Measurements from ENCODE around the gene CAAP1.

CAAP1 gene

DNA sequence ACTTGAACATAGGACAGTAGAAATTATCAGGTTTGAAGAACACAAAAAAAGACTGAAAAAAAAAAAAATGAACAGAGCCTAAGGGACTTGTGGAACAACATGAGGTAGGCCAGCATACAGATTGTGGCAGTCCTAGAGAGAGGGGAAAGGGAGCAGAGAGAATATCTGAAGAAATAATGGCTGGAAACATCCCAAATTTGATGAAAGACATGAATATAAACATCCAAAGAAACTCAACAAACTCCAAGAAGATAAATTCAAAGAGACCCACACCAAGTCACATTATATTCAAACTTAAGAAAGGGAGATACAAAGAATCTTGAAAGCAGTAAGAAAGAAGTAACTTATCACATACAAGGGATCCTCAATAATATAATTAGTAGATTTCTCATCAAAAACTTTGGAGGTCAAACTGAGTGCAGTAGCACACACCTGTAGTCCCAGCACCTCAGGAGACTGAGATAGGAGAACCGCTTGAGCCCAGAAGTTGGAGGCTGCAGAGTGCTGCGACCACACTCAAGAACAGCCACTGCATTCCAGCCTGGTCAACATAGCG, 45.3 kb upstream of the CAAP1 start:
- Histone ChIP-seq H3K9me3 (ENCODE audit: control insufficient read depth, insufficient read depth, low read depth, low read length) (peaks cover 2% of the 10 kb centered on the region; the same call in 1 of the 2 replicates), H3K4me1 (ENCODE audit: control insufficient read depth, insufficient read depth, low read length) (peaks cover 8% of the 10 kb centered on the region; the same call in 1 of the 2 replicates), H3K4me3 (ENCODE audit: low read depth, low read length) (no peak overlapping the region), H3K36me3 (ENCODE audit: control insufficient read depth in 2 of 2, insufficient read depth in 1 of 2, low read length in 2 of 2) (no peaks in the 10 kb centered on the region; a peak in 2 of 3 replicates), H3K27ac (ENCODE audit: extremely low read depth, low read depth, low read length) (no peak overlapping the region)
- ChIA-PET POLR2A (no interaction called here), CTCF (no interaction called here)
- TF ChIP-seq SETDB1 (IDR thresholded peaks at IDR 0.05; ENCODE audit: insufficient read length, low read length), result peak; percentile 86
- peak; percentile 71; the same call in 1 of the 2 replicates for TF ChIP-seq TRIM28 (IDR thresholded peaks at IDR 0.05; ENCODE audit: borderline replicate concordance, low read length)
- TF ChIP-seq ZNF558 (tag by site-specific recombination; IDR thresholded peaks at IDR 0.05), result peak; percentile 99
- no peak for TF ChIP-seq ZNF530 (tag by site-specific recombination; IDR thresholded peaks at IDR 0.05; ENCODE audit: low read depth)
- TF ChIP-seq ZSCAN16 (tag by site-specific recombination; IDR thresholded peaks at IDR 0.05), result no peak
- TF ChIP-seq ZNF791 (tag by site-specific recombination; IDR thresholded peaks at IDR 0.05), result peak; percentile 94

DNA sequence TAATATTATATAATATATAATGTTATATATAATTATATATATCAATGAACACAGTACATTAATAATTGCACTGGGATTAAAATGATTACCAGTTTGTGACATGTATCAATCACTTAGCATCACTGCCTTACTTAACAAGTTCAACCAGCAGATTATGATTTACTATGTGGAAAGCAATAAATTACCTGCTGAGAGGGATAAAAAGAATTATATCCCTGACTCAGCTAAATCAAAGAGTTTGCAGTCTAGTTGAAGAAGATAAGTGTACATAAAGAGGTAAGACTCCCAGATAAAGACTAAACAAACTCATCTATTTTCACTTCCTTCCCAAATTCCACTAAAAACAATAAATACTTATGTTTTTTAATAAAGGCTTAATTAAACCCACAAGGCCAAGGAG, 43.2 kb upstream of the CAAP1 start:
- H3K4me1 ChIP-seq (ENCODE audit: control insufficient read depth, insufficient read depth, low read length), result peaks cover 8% of the 10 kb centered on the region; the same call in 1 of the 2 replicates
- CTCF ChIA-PET, result interaction anchor here (0.9 kb wide), 2 partner anchors 10 to 15 kb away, joined by 3 read pairs; no protein-coding TSS in a partner anchor
- no peak overlapping the region for H3K27ac ChIP-seq (ENCODE audit: extremely low read depth, low read depth, low read length)
- peaks cover 0 to 11% of the 10 kb centered on the region in 2 experiments for H3K36me3 ChIP-seq (ENCODE audit: control insufficient read depth in 2 of 2, insufficient read depth in 1 of 2, low read length in 2 of 2)
- H3K4me3 ChIP-seq (ENCODE audit: low read depth, low read length), result no peak overlapping the region
- H3K9me3 ChIP-seq (ENCODE audit: control insufficient read depth, insufficient read depth, low read depth, low read length), result peaks cover 2% of the 10 kb centered on the region; the same call in 1 of the 2 replicates
- POLR2A ChIA-PET, result interaction anchor here (2.5 kb wide), 1 partner anchor 11 kb away, joined by 8 read pairs; the partner anchor contains the start of gene PLAA
- no peak for TF ChIP-seq ZNF311 (tag by site-specific recombination; IDR thresholded peaks at IDR 0.05; ENCODE audit: borderline replicate concordance)
- TF ChIP-seq, protein P1, sequence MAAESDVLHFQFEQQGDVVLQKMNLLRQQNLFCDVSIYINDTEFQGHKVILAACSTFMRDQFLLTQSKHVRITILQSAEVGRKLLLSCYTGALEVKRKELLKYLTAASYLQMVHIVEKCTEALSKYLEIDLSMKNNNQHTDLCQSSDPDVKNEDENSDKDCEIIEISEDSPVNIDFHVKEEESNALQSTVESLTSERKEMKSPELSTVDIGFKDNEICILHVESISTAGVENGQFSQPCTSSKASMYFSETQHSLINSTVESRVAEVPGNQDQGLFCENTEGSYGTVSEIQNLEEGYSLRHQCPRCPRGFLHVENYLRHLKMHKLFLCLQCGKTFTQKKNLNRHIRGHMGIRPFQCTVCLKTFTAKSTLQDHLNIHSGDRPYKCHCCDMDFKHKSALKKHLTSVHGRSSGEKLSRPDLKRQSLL (tag by site-specific recombination; IDR thresholded peaks at IDR 0.05), result no peak
- peak; percentile 59; the same call in 1 of the 2 replicates for TF ChIP-seq TCF7L2 (IDR thresholded peaks at IDR 0.05; ENCODE audit: borderline replicate concordance, low read depth, low read length)
- TF ChIP-seq, protein P2, sequence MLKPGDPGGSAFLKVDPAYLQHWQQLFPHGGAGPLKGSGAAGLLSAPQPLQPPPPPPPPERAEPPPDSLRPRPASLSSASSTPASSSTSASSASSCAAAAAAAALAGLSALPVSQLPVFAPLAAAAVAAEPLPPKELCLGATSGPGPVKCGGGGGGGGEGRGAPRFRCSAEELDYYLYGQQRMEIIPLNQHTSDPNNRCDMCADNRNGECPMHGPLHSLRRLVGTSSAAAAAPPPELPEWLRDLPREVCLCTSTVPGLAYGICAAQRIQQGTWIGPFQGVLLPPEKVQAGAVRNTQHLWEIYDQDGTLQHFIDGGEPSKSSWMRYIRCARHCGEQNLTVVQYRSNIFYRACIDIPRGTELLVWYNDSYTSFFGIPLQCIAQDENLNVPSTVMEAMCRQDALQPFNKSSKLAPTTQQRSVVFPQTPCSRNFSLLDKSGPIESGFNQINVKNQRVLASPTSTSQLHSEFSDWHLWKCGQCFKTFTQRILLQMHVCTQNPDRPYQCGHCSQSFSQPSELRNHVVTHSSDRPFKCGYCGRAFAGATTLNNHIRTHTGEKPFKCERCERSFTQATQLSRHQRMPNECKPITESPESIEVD (tag by site-specific recombination; IDR thresholded peaks at IDR 0.05), result peak; percentile 20; the same call in 1 of the 2 replicates
- no peak for TF ChIP-seq ZNF544 (tag by site-specific recombination; IDR thresholded peaks at IDR 0.05)

DNA sequence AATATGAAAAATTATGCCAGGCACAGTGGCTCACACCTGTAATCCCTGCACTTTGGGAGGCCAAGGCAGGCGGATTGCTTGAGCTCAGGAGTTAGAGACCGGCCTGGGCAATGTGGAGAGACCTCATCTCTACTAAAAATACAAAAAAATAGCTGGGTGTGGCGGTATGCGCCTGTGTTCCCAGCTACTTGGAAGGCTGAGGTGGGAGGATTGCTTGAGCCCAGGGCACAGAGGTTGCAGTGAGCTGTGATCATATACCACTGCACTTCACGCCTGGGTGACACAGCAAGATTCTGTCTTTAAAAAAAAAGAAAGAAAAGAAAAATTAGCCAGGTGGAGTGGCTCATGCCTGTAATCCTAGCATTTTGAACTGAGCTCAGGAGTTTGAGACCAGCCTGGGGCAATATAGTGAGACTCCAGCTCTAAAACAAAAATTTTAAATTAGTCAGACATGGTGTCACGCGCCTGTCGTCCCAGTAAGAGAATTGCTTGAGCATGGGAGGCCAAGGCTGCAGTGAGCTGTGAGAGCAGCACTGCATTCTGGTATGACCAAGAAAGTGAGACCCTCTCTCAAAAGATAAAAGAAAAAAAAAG, 36.4 kb upstream of the CAAP1 start:
- TF ChIP-seq ZNF548 (tag by site-specific recombination; IDR thresholded peaks at IDR 0.05) (no peak), ZNF571 (tag by site-specific recombination; IDR thresholded peaks at IDR 0.05) (no peak), ZNF175 (tag by site-specific recombination; IDR thresholded peaks at IDR 0.05) (no peak), ZNF530 (tag by site-specific recombination; IDR thresholded peaks at IDR 0.05; ENCODE audit: low read depth) (no peak), ZFHX2 (tag by site-specific recombination; conservative IDR thresholded peaks at IDR 0.05) (no peak), ZNF366 (tag by site-specific recombination; conservative IDR thresholded peaks at IDR 0.05) (no peak), ZNF138 (tag by site-specific recombination; IDR thresholded peaks at IDR 0.05; ENCODE audit: borderline replicate concordance) (no peak), ZNF626 (tag by site-specific recombination; IDR thresholded peaks at IDR 0.05) (no peak)
- TF ChIP-seq, protein P3, sequence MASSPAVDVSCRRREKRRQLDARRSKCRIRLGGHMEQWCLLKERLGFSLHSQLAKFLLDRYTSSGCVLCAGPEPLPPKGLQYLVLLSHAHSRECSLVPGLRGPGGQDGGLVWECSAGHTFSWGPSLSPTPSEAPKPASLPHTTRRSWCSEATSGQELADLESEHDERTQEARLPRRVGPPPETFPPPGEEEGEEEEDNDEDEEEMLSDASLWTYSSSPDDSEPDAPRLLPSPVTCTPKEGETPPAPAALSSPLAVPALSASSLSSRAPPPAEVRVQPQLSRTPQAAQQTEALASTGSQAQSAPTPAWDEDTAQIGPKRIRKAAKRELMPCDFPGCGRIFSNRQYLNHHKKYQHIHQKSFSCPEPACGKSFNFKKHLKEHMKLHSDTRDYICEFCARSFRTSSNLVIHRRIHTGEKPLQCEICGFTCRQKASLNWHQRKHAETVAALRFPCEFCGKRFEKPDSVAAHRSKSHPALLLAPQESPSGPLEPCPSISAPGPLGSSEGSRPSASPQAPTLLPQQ (tag by site-specific recombination; IDR thresholded peaks at IDR 0.05), result no peak
- TF ChIP-seq, protein P4, sequence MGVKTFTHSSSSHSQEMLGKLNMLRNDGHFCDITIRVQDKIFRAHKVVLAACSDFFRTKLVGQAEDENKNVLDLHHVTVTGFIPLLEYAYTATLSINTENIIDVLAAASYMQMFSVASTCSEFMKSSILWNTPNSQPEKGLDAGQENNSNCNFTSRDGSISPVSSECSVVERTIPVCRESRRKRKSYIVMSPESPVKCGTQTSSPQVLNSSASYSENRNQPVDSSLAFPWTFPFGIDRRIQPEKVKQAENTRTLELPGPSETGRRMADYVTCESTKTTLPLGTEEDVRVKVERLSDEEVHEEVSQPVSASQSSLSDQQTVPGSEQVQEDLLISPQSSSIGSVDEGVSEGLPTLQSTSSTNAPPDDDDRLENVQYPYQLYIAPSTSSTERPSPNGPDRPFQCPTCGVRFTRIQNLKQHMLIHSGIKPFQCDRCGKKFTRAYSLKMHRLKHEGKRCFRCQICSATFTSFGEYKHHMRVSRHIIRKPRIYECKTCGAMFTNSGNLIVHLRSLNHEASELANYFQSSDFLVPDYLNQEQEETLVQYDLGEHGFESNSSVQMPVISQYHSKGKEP (tag by site-specific recombination; IDR thresholded peaks at IDR 0.05), result no peak
- H3K4me3 ChIP-seq (ENCODE audit: low read depth, low read length), result no peak overlapping the region
- H3K27ac ChIP-seq (ENCODE audit: extremely low read depth, low read depth, low read length), result no peak overlapping the region
- CTCF ChIA-PET, result no interaction called here
- H3K9me3 ChIP-seq (ENCODE audit: control insufficient read depth, insufficient read depth, low read depth, low read length), result no peaks in the 10 kb centered on the region
- POLR2A ChIA-PET, result interaction anchor here (0.9 kb wide), 1 partner anchor 18 kb away, joined by 3 read pairs; the partner anchor contains the start of gene PLAA
- peaks cover 27 to 55% of the 10 kb centered on the region in 2 experiments for H3K36me3 ChIP-seq (ENCODE audit: control insufficient read depth in 2 of 2, insufficient read depth in 1 of 2, low read length in 2 of 2)
- no peaks in the 10 kb centered on the region for H3K4me1 ChIP-seq (ENCODE audit: control insufficient read depth, insufficient read depth, low read length)

Measured in HEK293 (cell line).